Neural cell (in vitro differentiated cells): ENCODE measurements around the gene GLRB. TPM values are rescaled to one million over a fixed set of nuclear protein-coding genes. Genes with fewer than 3 reads are reported as not detected.
A peak's percentile ranks its signal among the peaks of the same experiment; 100 is the strongest.

Experiments used
- H2AFZ ChIP-seq: fragments of 200-600, 300-800 bp; sonication (generic), shearing (Covaris generic); 2 replicates; pipeline ENCODE4 v1.6.0; 2014; ENCODE audit warnings: low read depth, mild to moderate bottlenecking, antibody characterized with exemption, low read length, moderate library complexity
- H3F3A ChIP-seq: fragments of 200-600 bp; shearing (Covaris generic); 2 replicates; pipeline ENCODE4 v1.6.1; 2016; ENCODE audit warnings: mild to moderate bottlenecking, moderate library complexity, mixed read lengths, antibody characterized with exemption, low read length; ENCODE audit not compliant: insufficient read depth, poor library complexity, severe bottlenecking
- H3K27ac ChIP-seq: fragments of 200-600, 300-800 bp; sonication (generic), shearing (Covaris generic); 2 replicates; pipeline ENCODE4 v1.5.1; 2014; ENCODE audit warnings: mild to moderate bottlenecking, low read length, moderate library complexity
- H3K27me3 ChIP-seq: fragments of 300-800, 200-600 bp; sonication (generic), shearing (Covaris generic); 2 replicates; pipeline ENCODE4 v1.6.0; 2014; ENCODE audit warnings: mild to moderate bottlenecking, low read depth, low read length, moderate library complexity; ENCODE audit not compliant: insufficient read depth
- H3K36me3 ChIP-seq: fragments of 300-800, 200-600 bp; sonication (generic), shearing (Covaris generic); 2 replicates; pipeline ENCODE4 v1.5.1; 2014; ENCODE audit warnings: mild to moderate bottlenecking, antibody characterized with exemption, low read length, moderate library complexity; ENCODE audit not compliant: insufficient read depth
- H3K4me2 ChIP-seq: fragments of 300-800, 200-600 bp; sonication (generic), shearing (Covaris generic); 2 replicates; pipeline ENCODE4 v1.6.0; 2014; ENCODE audit warnings: mild to moderate bottlenecking, low read length
- H3K4me3 ChIP-seq: fragments of 300-800, 200-600 bp; sonication (generic), shearing (Covaris generic); 2 replicates; pipeline ENCODE4 v1.5.1; 2014; ENCODE audit warnings: mild to moderate bottlenecking, low read length, moderate library complexity
- H3K79me2 ChIP-seq: fragments of 200-600 bp; shearing (Covaris generic); replicated peaks from 2 replicates; pipeline ENCODE4 v1.6.0; 2014; ENCODE audit warnings: mild to moderate bottlenecking, low read length, moderate library complexity; ENCODE audit not compliant: insufficient read depth
- H3K9ac ChIP-seq: fragments of 300-800, 200-600 bp; sonication (generic), shearing (Covaris generic); 2 replicates; pipeline ENCODE4 v1.6.1; 2016; ENCODE audit warnings: mild to moderate bottlenecking, low read length, mixed read lengths
- H3K9me2 ChIP-seq: fragments of 200-600 bp; shearing (Covaris generic); 2 replicates; pipeline ENCODE4 v1.6.1; 2016; ENCODE audit warnings: mild to moderate bottlenecking, low read length, mixed read lengths; ENCODE audit not compliant: insufficient read depth
- H3K9me3 ChIP-seq: fragments of 200-600, 300-800 bp; sonication (generic), shearing (Covaris generic); 2 replicates; pipeline ENCODE4 v1.6.1; 2016; ENCODE audit warnings: mild to moderate bottlenecking, mixed run types, low read length, moderate library complexity, mixed read lengths
- H4K20me1 ChIP-seq: fragments of 200-600 bp; shearing (Covaris generic); 2 replicates; pipeline ENCODE4 v1.6.1; 2016; ENCODE audit warnings: mild to moderate bottlenecking, mixed run types; ENCODE audit not compliant: insufficient read depth
- EP300 ChIP-seq: fragments of 450-650 bp; conservative IDR thresholded peaks from 2 replicates; pipeline ENCODE4 v1.6.1; 2014; ENCODE audit warnings: antibody characterized with exemption, mild to moderate bottlenecking, moderate library complexity; ENCODE audit not compliant: poor library complexity, severe bottlenecking
- EZH2 ChIP-seq: fragments of 200-600, 300-800 bp; shearing (Covaris generic), sonication (generic); IDR thresholded peaks from 2 replicates; pipeline ENCODE4 v1.6.1; 2014; ENCODE audit warnings: antibody characterized with exemption, low read length, borderline replicate concordance, mild to moderate bottlenecking; ENCODE audit not compliant: insufficient read depth, poor library complexity, severe bottlenecking
- MXI1 ChIP-seq: fragments of 450-650 bp; conservative IDR thresholded peaks from 2 replicates; pipeline ENCODE4 v1.6.1; 2014; ENCODE audit warnings: antibody characterized with exemption, mild to moderate bottlenecking; ENCODE audit not compliant: poor library complexity, severe bottlenecking
- POLR2AphosphoS5 ChIP-seq: IDR thresholded peaks from 2 replicates; pipeline ENCODE4 v1.6.1; 2012
- RAD21 ChIP-seq: fragments of 450-650 bp; conservative IDR thresholded peaks from 2 replicates; pipeline ENCODE4 v1.6.1; 2014; ENCODE audit warnings: antibody characterized with exemption, mild to moderate bottlenecking, moderate library complexity
- SMC3 ChIP-seq: fragments of 450-650 bp; conservative IDR thresholded peaks from 2 replicates; pipeline ENCODE4 v1.6.1; 2014; ENCODE audit warnings: antibody characterized with exemption, mild to moderate bottlenecking, moderate library complexity; ENCODE audit not compliant: poor library complexity
- TAF1 ChIP-seq: IDR thresholded peaks from 2 replicates; pipeline ENCODE4 v1.6.1; 2012; ENCODE audit warnings: low read depth
- polyA plus RNA-seq: library from polyadenylated mRNA; depleted of rRNA; stranded (reverse); fragments of >200 nt; gene quantifications from 2 replicates; pipeline ENCODE4 v1.2.3, GENCODE V29; 2014
- TF ChIP-seq, protein P1 (sequence below): fragments of 450-650 bp; IDR thresholded peaks from 2 replicates; pipeline ENCODE4 v1.5.1; 2014; ENCODE audit warnings: antibody characterized with exemption, mild to moderate bottlenecking, moderate library complexity; ENCODE audit not compliant: poor library complexity, severe bottlenecking
- TF ChIP-seq, protein P2 (sequence below): IDR thresholded peaks from 2 replicates; pipeline ENCODE4 v1.6.1; 2012; ENCODE audit warnings: borderline replicate concordance

GLRB gene
- polyA plus RNA-seq, 1 donor from 2014 or later = 24.9 TPM

DNA sequence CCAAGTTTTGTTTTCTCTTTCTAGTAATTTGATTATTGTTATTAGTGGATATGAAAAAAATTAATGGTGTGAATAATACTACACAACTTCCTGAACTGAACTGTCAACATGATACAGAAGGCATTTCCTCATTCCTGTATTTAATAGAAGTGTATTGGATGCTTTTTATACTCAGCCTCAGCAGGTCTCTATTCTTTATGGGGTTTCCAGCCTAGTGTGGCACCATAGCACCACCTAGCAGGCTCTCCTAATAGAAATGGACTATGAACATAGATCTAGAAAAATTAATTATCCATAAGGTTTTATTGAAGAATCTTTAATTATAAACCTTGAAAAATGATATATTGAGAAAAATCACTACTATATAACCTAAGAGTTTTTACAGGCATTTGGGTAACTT is 52.4 kb downstream of the GLRB start:
- H3K4me3 ChIP-seq = no peak overlapping the region
- no peaks in the 10 kb centered on the region for H3K9me2 ChIP-seq
- no peaks in the 10 kb centered on the region for H3F3A ChIP-seq
- no peak overlapping the region for H3K9ac ChIP-seq
- H3K27me3 ChIP-seq = no peaks in the 10 kb centered on the region
- H3K4me2 ChIP-seq = no peak overlapping the region
- no peaks in the 10 kb centered on the region for H3K36me3 ChIP-seq
- H3K9me3 ChIP-seq = no peaks in the 10 kb centered on the region
- peak; percentile 73 for TF ChIP-seq SMC3
- TF ChIP-seq TAF1 = no peak
- TF ChIP-seq RAD21 = peak; percentile 78
- no peak for TF ChIP-seq POLR2AphosphoS5
- TF ChIP-seq, protein P1, sequence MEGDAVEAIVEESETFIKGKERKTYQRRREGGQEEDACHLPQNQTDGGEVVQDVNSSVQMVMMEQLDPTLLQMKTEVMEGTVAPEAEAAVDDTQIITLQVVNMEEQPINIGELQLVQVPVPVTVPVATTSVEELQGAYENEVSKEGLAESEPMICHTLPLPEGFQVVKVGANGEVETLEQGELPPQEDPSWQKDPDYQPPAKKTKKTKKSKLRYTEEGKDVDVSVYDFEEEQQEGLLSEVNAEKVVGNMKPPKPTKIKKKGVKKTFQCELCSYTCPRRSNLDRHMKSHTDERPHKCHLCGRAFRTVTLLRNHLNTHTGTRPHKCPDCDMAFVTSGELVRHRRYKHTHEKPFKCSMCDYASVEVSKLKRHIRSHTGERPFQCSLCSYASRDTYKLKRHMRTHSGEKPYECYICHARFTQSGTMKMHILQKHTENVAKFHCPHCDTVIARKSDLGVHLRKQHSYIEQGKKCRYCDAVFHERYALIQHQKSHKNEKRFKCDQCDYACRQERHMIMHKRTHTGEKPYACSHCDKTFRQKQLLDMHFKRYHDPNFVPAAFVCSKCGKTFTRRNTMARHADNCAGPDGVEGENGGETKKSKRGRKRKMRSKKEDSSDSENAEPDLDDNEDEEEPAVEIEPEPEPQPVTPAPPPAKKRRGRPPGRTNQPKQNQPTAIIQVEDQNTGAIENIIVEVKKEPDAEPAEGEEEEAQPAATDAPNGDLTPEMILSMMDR = peak; percentile 71
- TF ChIP-seq, protein P2, sequence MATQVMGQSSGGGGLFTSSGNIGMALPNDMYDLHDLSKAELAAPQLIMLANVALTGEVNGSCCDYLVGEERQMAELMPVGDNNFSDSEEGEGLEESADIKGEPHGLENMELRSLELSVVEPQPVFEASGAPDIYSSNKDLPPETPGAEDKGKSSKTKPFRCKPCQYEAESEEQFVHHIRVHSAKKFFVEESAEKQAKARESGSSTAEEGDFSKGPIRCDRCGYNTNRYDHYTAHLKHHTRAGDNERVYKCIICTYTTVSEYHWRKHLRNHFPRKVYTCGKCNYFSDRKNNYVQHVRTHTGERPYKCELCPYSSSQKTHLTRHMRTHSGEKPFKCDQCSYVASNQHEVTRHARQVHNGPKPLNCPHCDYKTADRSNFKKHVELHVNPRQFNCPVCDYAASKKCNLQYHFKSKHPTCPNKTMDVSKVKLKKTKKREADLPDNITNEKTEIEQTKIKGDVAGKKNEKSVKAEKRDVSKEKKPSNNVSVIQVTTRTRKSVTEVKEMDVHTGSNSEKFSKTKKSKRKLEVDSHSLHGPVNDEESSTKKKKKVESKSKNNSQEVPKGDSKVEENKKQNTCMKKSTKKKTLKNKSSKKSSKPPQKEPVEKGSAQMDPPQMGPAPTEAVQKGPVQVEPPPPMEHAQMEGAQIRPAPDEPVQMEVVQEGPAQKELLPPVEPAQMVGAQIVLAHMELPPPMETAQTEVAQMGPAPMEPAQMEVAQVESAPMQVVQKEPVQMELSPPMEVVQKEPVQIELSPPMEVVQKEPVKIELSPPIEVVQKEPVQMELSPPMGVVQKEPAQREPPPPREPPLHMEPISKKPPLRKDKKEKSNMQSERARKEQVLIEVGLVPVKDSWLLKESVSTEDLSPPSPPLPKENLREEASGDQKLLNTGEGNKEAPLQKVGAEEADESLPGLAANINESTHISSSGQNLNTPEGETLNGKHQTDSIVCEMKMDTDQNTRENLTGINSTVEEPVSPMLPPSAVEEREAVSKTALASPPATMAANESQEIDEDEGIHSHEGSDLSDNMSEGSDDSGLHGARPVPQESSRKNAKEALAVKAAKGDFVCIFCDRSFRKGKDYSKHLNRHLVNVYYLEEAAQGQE = no peak
- TF ChIP-seq EP300 = no peak
- no peak for TF ChIP-seq EZH2
- TF ChIP-seq MXI1 = no peak
- no peaks in the 10 kb centered on the region for H4K20me1 ChIP-seq
- H2AFZ ChIP-seq = no peak overlapping the region
- no peaks in the 10 kb centered on the region for H3K79me2 ChIP-seq
- no peak overlapping the region for H3K27ac ChIP-seq

- Histone ChIP-seq H3K4me2 (no peak overlapping the region), H3K36me3 (no peaks in the 10 kb centered on the region), H3K4me3 (no peak overlapping the region), H3K9me2 (no peaks in the 10 kb centered on the region), H3K79me2 (no peaks in the 10 kb centered on the region), H3K27me3 (no peaks in the 10 kb centered on the region), H4K20me1 (no peaks in the 10 kb centered on the region), H3K27ac (no peak overlapping the region), H3K9me3 (no peaks in the 10 kb centered on the region), H3F3A (no peaks in the 10 kb centered on the region), H2AFZ (no peak overlapping the region), H3K9ac (no peak overlapping the region)
- no peak for TF ChIP-seq TAF1
- TF ChIP-seq EZH2 = no peak
- TF ChIP-seq SMC3 = no peak
- TF ChIP-seq, protein P2 = no peak
- no peak for TF ChIP-seq POLR2AphosphoS5
- TF ChIP-seq, protein P1 = no peak
Measured at GRCh38 chr4:157141976-157142375, 66.0 kb downstream of the GLRB start.
